Measurements from ENCODE around the gene ITGA3. TPM values are rescaled to one million over a fixed set of nuclear protein-coding genes. Genes with fewer than 3 reads are reported as not detected.

ITGA3 gene
- total RNA-seq, 1 experiment from 2014 or later = 22.5 TPM

- H2BK20ac ChIP-seq (ENCODE audit: low read depth, low read length, poor library complexity, severe bottlenecking) = no peak overlapping the region
- H2BK12ac ChIP-seq (ENCODE audit: insufficient read length, low read depth, low read length) = no peak overlapping the region
- H3K14ac ChIP-seq (ENCODE audit: insufficient read depth, low read length) = no peak overlapping the region
- WGBS (ENCODE audit: extremely low coverage, insufficient read length, low lambda C conversion rate) = no CpG with 5 or more reads among the region's 6 CpGs
- H3K79me1 ChIP-seq (ENCODE audit: insufficient read depth, low read depth, low read length, poor library complexity, severe bottlenecking) = no peaks in the 10 kb centered on the region
- no peaks in the 10 kb centered on the region for H3K27me3 ChIP-seq (ENCODE audit: insufficient read depth, low read length)
- no peak overlapping the region for H2AFZ ChIP-seq (ENCODE audit: low read length)
- Mint-ChIP-seq H3K4me3 (no peak overlapping the region), H3K4me1 (peaks cover 0 to 8% of the 10 kb centered on the region in 2 experiments; a peak in 2 of 4 replicates), H3K27me3 (ENCODE audit: low read depth) (peaks cover 1% of the 10 kb centered on the region; the same call in 1 of the 2 replicates), H3K27ac (no peak overlapping the region), H3K9me3 (peaks cover 0 to 4% of the 10 kb centered on the region in 2 experiments; a peak in 3 of 5 replicates), H3K36me3 (ENCODE audit: insufficient read depth in 1 of 3, low read depth in 3 of 3) (peaks cover 5 to 21% (median 11%) of the 10 kb centered on the region in 3 experiments)
- no peak for DNase-seq
- no peak overlapping the region for H3K9ac ChIP-seq (ENCODE audit: extremely low read depth, insufficient read length, low read length)
- no peak for TF ChIP-seq CTCF (conservative IDR thresholded peaks at IDR 0.05)
- H3K79me2 ChIP-seq (ENCODE audit: insufficient read depth, low read length) = no peaks in the 10 kb centered on the region; the same call in 1 of the 2 replicates
- H3K9me3 ChIP-seq (ENCODE audit: control insufficient read depth, low read depth, low read length) = no peaks in the 10 kb centered on the region
- H3K18ac ChIP-seq (ENCODE audit: insufficient read length, low read depth, low read length) = no peak overlapping the region
- H3K4ac ChIP-seq (ENCODE audit: low read depth, low read length) = no peak overlapping the region
- no peaks in the 10 kb centered on the region for H3K4me1 ChIP-seq (ENCODE audit: insufficient read depth, low read length)
- H4K20me1 ChIP-seq (ENCODE audit: control insufficient read depth, insufficient read depth, insufficient read length) = no peaks in the 10 kb centered on the region
- H3K27ac ChIP-seq (ENCODE audit: insufficient read length, low read depth, low read length) = no peak overlapping the region
- no peak overlapping the region for H3T11ph ChIP-seq (ENCODE audit: low read length)
- no peak overlapping the region for H2BK15ac ChIP-seq (ENCODE audit: low read depth, low read length)
- H3K23ac ChIP-seq (ENCODE audit: insufficient read length, low read depth, low read length) = no peak overlapping the region
- no peaks in the 10 kb centered on the region for H3K23me2 ChIP-seq (ENCODE audit: insufficient read length, low read depth, low read length, poor library complexity, severe bottlenecking)
- no peak overlapping the region for H2AK5ac ChIP-seq (ENCODE audit: insufficient read length, low read length)
- H3K4me2 ChIP-seq (ENCODE audit: insufficient read depth, insufficient read length, low read length) = no peak overlapping the region
- no peak overlapping the region for H4K91ac ChIP-seq (ENCODE audit: insufficient read length, low read depth, low read length)
- no peak overlapping the region for H4K5ac ChIP-seq (ENCODE audit: insufficient read length, low read depth, low read length)
- no peak overlapping the region for H2BK120ac ChIP-seq (ENCODE audit: low read depth, low read length, poor library complexity, severe bottlenecking)
- H3K56ac ChIP-seq (ENCODE audit: insufficient read length, low read depth, low read length) = no peak overlapping the region
- no peak overlapping the region for H2BK5ac ChIP-seq (ENCODE audit: insufficient read length, low read length)
- H4K8ac ChIP-seq (replicated peaks; ENCODE audit: insufficient read length, low read depth, low read length) = no peak overlapping the region
Measured at GRCh38 chr17:50071692-50072091, 15.8 kb downstream of the ITGA3 start.
